Measurements from ENCODE around the gene CD2BP2. TPM values are rescaled to one million over a fixed set of nuclear protein-coding genes. Genes with fewer than 3 reads are reported as not detected.

Gene CD2BP2
- total and polyA plus RNA-seq, 2 of the 13 experiments (the other 11 are each of a cell fraction or from before 2014, with no cell fraction given), result 24.9 to 54.6 TPM

- TF ChIP-seq ZFP91 (CRISPR knock-in tag; IDR thresholded peaks at IDR 0.05; ENCODE audit: borderline replicate concordance), result peak; percentile 83
- peak; percentile 27; the same call in 1 of the 2 replicates for TF ChIP-seq SALL2 (CRISPR knock-in tag; IDR thresholded peaks at IDR 0.05)
- no peak for TF ChIP-seq CBX1 (IDR thresholded peaks at IDR 0.05; ENCODE audit: low read depth)
- no peak for TF ChIP-seq SRF (IDR thresholded peaks at IDR 0.05; ENCODE audit: low read depth, low read length)
- TF ChIP-seq ZNF331 (CRISPR knock-in tag; IDR thresholded peaks at IDR 0.05), result peak; percentile 29; the same call in 1 of the 2 replicates
- TF ChIP-seq ELF3 (CRISPR knock-in tag; IDR thresholded peaks at IDR 0.05), result peak; percentile 2; the same call in 1 of the 2 replicates
- TF ChIP-seq RBFOX2 (IDR thresholded peaks at IDR 0.05; ENCODE audit: low read depth, low read length), result peak; percentile 80
- peak; percentile 76; the same call in 1 of the 2 replicates for TF ChIP-seq HDAC1 (CRISPR knock-in tag; IDR thresholded peaks at IDR 0.05)
- no peak for TF ChIP-seq DNMT3B (CRISPR knock-in tag; conservative IDR thresholded peaks at IDR 0.05)
- TF ChIP-seq ARHGAP35 (CRISPR knock-in tag; IDR thresholded peaks at IDR 0.05; ENCODE audit: borderline replicate concordance), result no peak; the same call in 1 of the 2 replicates
- TF ChIP-seq ZNF678 (CRISPR knock-in tag; IDR thresholded peaks at IDR 0.05), result peak; percentile 87; the same call in 1 of the 2 replicates
- 0 out of 2 replicates have a peak, but pooled peaks have one; percentile 72 for TF ChIP-seq DZIP1 (CRISPR knock-in tag; IDR thresholded peaks at IDR 0.05)
- TF ChIP-seq HBP1 (CRISPR knock-in tag; IDR thresholded peaks at IDR 0.05; ENCODE audit: low read depth), result peak; percentile 41; the same call in 1 of the 2 replicates
- TF ChIP-seq SOX6 (IDR thresholded peaks at IDR 0.05), result no peak
- TF ChIP-seq SOX6 (CRISPR knock-in tag; IDR thresholded peaks at IDR 0.05), result peak; percentile 54
- peak; percentile 97 for TF ChIP-seq ZNF710 (CRISPR knock-in tag; IDR thresholded peaks at IDR 0.05; ENCODE audit: borderline replicate concordance)
- TF ChIP-seq ZNF703 (CRISPR knock-in tag; IDR thresholded peaks at IDR 0.05; ENCODE audit: borderline replicate concordance), result no peak
- TF ChIP-seq ZNF547 (CRISPR knock-in tag; IDR thresholded peaks at IDR 0.05), result 0 out of 2 replicates have a peak, but pooled peaks have one; percentile 12
- 0 out of 2 replicates have a peak, but pooled peaks have one; percentile 54 for TF ChIP-seq NFE2L1 (CRISPR knock-in tag; IDR thresholded peaks at IDR 0.05; ENCODE audit: borderline replicate concordance)
- peak; percentile 48 for TF ChIP-seq FOXO1 (CRISPR knock-in tag; IDR thresholded peaks at IDR 0.05)
- no peak for TF ChIP-seq ZFP36 (IDR thresholded peaks at IDR 0.05; ENCODE audit: borderline replicate concordance, low read depth, low read length, partially characterized antibody)
Observed at GRCh38 chr16:30378236-30379157, 23.4 kb upstream of the CD2BP2 start (continued).
